ENCODE results near the gene TM9SF2. TPM values are rescaled to one million over a fixed set of nuclear protein-coding genes. Genes with fewer than 3 reads are reported as not detected.

TM9SF2 gene, protein sequence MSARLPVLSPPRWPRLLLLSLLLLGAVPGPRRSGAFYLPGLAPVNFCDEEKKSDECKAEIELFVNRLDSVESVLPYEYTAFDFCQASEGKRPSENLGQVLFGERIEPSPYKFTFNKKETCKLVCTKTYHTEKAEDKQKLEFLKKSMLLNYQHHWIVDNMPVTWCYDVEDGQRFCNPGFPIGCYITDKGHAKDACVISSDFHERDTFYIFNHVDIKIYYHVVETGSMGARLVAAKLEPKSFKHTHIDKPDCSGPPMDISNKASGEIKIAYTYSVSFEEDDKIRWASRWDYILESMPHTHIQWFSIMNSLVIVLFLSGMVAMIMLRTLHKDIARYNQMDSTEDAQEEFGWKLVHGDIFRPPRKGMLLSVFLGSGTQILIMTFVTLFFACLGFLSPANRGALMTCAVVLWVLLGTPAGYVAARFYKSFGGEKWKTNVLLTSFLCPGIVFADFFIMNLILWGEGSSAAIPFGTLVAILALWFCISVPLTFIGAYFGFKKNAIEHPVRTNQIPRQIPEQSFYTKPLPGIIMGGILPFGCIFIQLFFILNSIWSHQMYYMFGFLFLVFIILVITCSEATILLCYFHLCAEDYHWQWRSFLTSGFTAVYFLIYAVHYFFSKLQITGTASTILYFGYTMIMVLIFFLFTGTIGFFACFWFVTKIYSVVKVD
- total RNA-seq, result 153 and 168 TPM in 2 replicates

DNA sequence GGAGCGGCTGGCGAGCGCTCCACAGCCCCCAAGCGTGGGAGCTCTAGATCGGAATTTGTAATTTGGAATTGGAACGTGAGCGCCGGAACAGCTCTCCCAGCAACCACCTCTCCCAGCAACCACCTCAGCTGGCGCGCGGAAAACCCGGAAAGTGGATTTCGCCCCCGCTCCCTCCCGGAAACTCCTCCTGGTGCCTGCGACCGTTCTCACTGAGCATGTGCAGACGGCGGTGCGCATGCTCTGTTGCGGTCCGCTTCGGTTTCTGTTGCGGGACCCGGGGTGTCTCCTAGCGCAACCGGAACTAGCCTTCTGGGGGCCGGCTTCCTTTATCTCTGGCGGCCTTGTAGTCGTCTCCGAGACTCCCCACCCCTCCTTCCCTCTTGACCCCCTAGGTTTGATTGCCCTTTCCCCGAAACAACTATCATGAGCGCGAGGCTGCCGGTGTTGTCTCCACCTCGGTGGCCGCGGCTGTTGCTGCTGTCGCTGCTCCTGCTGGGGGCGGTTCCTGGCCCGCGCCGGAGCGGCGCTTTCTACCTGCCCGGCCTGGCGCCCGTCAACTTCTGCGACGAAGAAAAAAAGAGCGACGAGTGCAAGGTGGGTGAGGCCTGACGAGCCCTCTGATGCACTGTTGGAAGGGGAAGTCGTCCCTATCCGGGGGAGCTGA, at the start of gene TM9SF2:
Gene TM9SF2, plus strand, starts transcription at position 289 of the 664 bp plus-strand sequence. Its CDS starts 135 bp downstream, at position 424.

DNA sequence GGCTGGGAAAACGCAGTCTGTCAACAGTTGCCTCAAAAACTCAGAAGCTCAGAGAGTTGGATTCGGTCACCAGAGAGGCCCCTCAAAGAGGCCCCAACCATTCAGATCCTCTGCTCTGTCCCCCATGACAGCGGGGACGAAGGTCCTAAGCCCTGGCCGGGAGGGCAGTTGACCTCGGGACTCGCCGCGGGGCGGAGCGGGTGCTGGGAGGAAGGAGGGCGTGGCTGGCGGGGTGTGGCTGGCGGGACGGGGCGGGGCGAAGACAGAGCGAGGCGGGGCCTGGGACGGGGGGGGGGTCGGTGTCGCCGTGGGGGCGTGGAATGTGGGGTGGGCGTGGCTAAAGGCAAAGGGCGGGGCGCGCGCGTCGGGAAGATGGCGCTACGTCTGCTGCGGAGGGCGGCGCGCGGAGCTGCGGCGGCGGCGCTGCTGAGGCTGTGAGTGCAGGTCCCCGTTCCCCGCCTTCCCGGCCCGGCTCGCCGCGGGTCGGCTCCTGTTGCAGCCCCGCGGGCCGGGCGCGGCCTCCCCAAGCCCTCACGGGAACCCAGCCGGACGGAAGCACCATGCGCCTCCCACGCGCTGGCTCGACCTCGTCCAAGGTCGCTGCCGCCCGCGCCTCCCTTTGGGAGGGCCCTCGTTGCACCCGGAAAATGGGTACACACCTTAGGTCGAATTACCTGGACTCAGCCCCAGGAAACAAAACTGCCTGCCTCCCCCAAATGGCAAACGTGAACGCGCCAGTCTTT, 105.2 kb downstream of the TM9SF2 start, which contains the start of gene CLYBL:
Gene CLYBL, plus strand, starts transcription at position 367 of the 743 bp plus-strand sequence.

Other genes starting within 250 kb of the TM9SF2 start
- not detected in 2 replicates for gene GPR18, start 243.1 kb upstream of the TM9SF2 start, total RNA-seq
- gene GPR183, start 194.1 kb upstream of the TM9SF2 start, total RNA-seq, result not detected in 2 replicates
- gene CLYBL, start 105.2 kb downstream of the TM9SF2 start, total RNA-seq, result 1.1 TPM in 2 replicates

Data from aortic smooth muscle cell (primary cell).